PFSK-1 (cell line): ENCODE measurements around the gene HCRT.

Experiments
- FOXP2 ChIP-seq: optimal IDR thresholded peaks from 2 replicates; pipeline ENCODE3; 2011; ENCODE audit warnings: borderline replicate concordance, control low read depth, inconsistent platforms; ENCODE audit not compliant: insufficient read depth; ENCODE audit errors: extremely low read length, extremely low read depth
- POLR2AphosphoS5 ChIP-seq: IDR thresholded peaks from 2 replicates; pipeline ENCODE4 v1.6.1; 2012; ENCODE audit warnings: low read depth, mild to moderate bottlenecking, control low read depth, low read length, moderate library complexity
- SIN3A ChIP-seq: IDR thresholded peaks from 2 replicates; pipeline ENCODE4 v1.6.1; 2012; ENCODE audit warnings: mild to moderate bottlenecking, low read length, moderate library complexity, borderline replicate concordance; ENCODE audit not compliant: insufficient read depth
- TAF1 ChIP-seq: IDR thresholded peaks from 2 replicates; pipeline ENCODE4 v1.6.1; 2012; ENCODE audit warnings: low read length, control low read depth, borderline replicate concordance; ENCODE audit not compliant: insufficient read depth
- TF ChIP-seq, protein P1 (sequence below), 2 experiments: IDR thresholded peaks; 2 replicates each; pipeline versions ENCODE4 v1.6.1 to v1.8.0; 2011 to 2012; ENCODE audit warnings: low read depth in 2 of 2, low read length in 2 of 2, control low read depth in 1 of 2, inconsistent platforms in 1 of 2, mild to moderate bottlenecking in 1 of 2, moderate library complexity in 1 of 2; ENCODE audit not compliant: insufficient read depth in 1 of 2

The HCRT gene

DNA sequence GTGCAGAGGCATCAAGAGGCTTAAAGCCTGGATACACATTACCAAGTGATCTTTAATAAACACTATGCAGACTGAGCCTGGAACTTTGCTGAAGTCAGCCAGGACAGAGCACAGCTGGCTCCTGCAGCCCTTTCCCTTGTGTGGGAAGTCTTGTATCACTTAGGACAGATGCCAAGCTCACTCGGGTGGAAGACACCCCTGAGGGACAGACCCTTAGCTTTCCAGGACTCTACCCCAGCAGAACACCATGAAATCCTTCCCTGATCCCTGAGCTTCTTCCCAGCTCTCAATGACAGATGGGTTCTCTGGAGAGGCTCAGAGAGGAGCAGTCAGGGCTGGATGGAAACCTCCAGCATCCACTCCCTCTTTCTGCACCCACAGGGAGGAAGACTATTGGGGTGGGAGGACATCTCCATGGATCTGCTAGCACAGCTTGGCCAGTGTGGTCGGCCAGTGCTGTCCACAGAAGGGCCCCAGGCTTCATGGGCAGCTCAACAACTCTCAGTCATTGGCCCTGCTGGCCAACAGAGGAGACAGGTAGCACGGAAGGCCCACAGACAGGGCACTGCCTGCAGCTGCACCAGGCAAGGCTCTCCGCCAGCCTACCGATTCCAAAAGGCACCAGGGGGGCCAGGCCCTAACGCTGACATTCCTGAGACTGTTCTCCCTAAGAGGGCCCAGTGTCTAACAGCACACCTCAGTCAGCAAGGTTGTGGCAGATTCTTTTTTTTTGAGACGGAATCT is 46.3 kb downstream of the HCRT start:
- TF ChIP-seq TAF1 (no peak), POLR2AphosphoS5 (no peak), SIN3A (no peak), FOXP2 (no peak)
- TF ChIP-seq, protein P1, sequence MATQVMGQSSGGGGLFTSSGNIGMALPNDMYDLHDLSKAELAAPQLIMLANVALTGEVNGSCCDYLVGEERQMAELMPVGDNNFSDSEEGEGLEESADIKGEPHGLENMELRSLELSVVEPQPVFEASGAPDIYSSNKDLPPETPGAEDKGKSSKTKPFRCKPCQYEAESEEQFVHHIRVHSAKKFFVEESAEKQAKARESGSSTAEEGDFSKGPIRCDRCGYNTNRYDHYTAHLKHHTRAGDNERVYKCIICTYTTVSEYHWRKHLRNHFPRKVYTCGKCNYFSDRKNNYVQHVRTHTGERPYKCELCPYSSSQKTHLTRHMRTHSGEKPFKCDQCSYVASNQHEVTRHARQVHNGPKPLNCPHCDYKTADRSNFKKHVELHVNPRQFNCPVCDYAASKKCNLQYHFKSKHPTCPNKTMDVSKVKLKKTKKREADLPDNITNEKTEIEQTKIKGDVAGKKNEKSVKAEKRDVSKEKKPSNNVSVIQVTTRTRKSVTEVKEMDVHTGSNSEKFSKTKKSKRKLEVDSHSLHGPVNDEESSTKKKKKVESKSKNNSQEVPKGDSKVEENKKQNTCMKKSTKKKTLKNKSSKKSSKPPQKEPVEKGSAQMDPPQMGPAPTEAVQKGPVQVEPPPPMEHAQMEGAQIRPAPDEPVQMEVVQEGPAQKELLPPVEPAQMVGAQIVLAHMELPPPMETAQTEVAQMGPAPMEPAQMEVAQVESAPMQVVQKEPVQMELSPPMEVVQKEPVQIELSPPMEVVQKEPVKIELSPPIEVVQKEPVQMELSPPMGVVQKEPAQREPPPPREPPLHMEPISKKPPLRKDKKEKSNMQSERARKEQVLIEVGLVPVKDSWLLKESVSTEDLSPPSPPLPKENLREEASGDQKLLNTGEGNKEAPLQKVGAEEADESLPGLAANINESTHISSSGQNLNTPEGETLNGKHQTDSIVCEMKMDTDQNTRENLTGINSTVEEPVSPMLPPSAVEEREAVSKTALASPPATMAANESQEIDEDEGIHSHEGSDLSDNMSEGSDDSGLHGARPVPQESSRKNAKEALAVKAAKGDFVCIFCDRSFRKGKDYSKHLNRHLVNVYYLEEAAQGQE (IDR thresholded peaks at IDR 0.05; ENCODE audit: insufficient read depth in 1 of 2, low read depth in 2 of 2, low read length in 2 of 2) = no peak

DNA sequence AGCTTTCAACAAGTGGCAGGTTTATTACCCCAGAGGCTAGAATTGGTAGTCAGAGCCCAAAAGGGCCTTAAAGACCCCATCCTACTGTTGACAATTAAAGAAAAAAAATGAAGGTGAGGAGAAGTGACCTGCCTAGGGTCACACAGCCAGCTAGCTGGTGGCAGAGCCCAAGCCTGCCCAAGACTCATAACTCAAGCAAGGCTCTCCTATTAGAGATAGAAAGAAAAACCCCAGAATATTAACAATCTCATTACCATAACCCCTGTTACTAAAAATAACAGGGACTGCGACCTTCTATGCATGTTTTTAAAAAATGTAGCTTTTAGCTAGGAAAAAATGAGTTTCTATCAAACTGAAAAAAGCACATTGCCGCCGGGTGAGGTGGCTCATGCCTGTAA is 48.6 kb downstream of the HCRT start:
- TF ChIP-seq, protein P1 (IDR thresholded peaks at IDR 0.05; ENCODE audit: insufficient read depth in 1 of 2, low read depth in 2 of 2, low read length in 2 of 2) = no peak
- TF ChIP-seq POLR2AphosphoS5 (no peak), SIN3A (no peak), FOXP2 (no peak), TAF1 (no peak)

DNA sequence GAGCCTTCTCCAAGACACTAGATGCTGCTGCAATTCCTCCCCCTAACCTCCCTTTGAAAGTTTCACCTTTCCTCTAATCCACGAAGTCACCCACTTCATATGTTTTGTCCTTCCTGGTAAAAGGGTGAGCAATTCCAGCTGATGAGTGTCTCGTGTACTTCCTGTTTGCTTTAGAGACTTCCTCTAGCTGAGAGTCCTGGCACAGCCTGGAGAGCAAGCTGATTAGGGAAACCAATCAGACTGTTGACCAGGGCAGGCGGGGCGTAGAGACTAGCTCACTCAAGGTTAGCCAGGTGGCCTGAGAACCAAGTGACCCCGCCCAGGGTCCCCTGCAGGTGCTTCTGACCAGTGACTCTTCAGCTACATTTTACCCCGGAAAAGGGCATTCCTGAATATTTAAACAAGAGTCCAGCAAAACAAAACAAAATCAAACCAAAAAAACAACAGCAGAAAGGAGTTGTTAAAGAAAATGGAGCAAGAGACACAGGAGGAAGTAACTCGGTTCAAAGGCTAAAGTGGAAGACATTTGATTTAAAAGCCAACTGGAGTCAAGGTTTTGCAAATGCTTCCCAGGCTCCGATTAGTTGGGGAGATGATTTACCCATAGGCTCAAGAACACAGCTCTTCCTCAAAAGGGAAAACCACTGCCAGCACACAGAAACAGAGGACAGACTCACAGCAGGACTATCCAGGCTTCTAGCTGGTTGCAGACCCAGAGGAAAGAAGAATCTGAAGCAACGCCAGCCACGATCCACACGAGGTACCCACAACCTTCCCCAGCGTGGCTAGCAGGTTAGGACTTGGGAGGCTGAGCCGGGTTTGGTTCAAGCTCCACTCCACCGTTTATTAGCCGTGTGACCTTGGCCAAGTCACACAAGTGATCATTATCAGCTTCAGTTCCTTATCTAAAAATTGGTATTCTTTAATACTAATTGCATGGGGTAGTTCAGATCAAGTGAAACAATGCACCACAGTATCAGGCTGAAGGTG is 49.3 kb downstream of the HCRT start:
- TF ChIP-seq POLR2AphosphoS5 = no peak
- no peak for TF ChIP-seq TAF1
- TF ChIP-seq, protein P1 (IDR thresholded peaks at IDR 0.05; ENCODE audit: insufficient read depth in 1 of 2, low read depth in 2 of 2, low read length in 2 of 2) = no peak
- TF ChIP-seq FOXP2 = peak; percentile 77
- peak; percentile 58; the same call in 1 of the 2 replicates for TF ChIP-seq SIN3A

DNA sequence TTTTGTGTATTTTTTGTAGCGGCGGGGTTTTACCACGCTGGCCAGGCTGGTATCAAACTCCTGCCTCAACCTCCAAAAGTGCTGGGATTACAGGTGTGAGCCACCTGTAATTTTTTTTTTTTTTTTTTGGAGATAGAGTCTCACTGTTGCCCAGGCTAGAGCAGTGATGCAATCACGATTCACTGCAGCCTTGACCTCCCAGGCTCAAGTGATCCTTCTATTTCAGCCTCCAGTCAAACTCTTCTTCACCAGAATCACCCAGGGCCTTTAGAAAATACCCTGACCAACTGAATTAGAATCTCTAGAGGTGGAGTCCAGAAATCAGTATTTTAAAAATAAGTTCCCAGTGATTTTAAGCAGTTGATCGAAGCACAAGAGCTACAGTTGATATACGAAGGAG is 50.1 kb downstream of the HCRT start:
- TF ChIP-seq POLR2AphosphoS5 (no peak), TAF1 (no peak), SIN3A (no peak), FOXP2 (no peak)
- TF ChIP-seq, protein P1 (IDR thresholded peaks at IDR 0.05; ENCODE audit: insufficient read depth in 1 of 2, low read depth in 2 of 2, low read length in 2 of 2) = no peak
